Measurements from ENCODE around the gene SH3BP5L.
A peak's percentile ranks its signal among the peaks of the same experiment; 100 is the strongest.

SH3BP5L gene

GRCh38 chr1:248817065-248817464 is 8.7 kb downstream of the SH3BP5L start:
- H3K9me3 ChIP-seq (ENCODE audit: control insufficient read depth in 2 of 2, low read length in 2 of 2) = no peaks in the 10 kb centered on the region
- H3K27ac ChIP-seq (ENCODE audit: low read length) = no peak overlapping the region
- no peak overlapping the region for H3K4me3 ChIP-seq (ENCODE audit: low read length in 2 of 2)
- peaks cover 41 to 57% of the 10 kb centered on the region in 2 donors for H3K36me3 ChIP-seq (ENCODE audit: control insufficient read depth in 2 of 2, insufficient read depth in 2 of 2, low read length in 2 of 2)
- H3K27me3 ChIP-seq (ENCODE audit: control insufficient read depth in 1 of 2, insufficient read depth in 2 of 2, low read length in 2 of 2) = no peaks in the 10 kb centered on the region
- H3K9ac ChIP-seq (ENCODE audit: low read length in 2 of 2) = no peak overlapping the region
- peaks cover 24% of the 10 kb centered on the region for H3K4me1 ChIP-seq (ENCODE audit: control insufficient read depth, insufficient read depth, low read length)

GRCh38 chr1:248816042-248816851 is 9.5 kb downstream of the SH3BP5L start:
- Histone ChIP-seq H3K36me3 (ENCODE audit: control insufficient read depth in 2 of 2, insufficient read depth in 2 of 2, low read length in 2 of 2) (peaks cover 41 to 58% of the 10 kb centered on the region in 2 donors), H3K27ac (ENCODE audit: low read length) (no peak overlapping the region)

GRCh38 chr1:248815407-248816034 is 10.2 kb downstream of the SH3BP5L start:
- Histone ChIP-seq H3K4me3 (ENCODE audit: low read length in 2 of 2) (no peak overlapping the region), H3K27ac (ENCODE audit: low read length) (no peak overlapping the region), H3K9ac (ENCODE audit: low read length in 2 of 2) (no peak overlapping the region), H3K27me3 (ENCODE audit: control insufficient read depth in 1 of 2, insufficient read depth in 2 of 2, low read length in 2 of 2) (no peaks in the 10 kb centered on the region), H3K9me3 (ENCODE audit: control insufficient read depth in 2 of 2, low read length in 2 of 2) (no peaks in the 10 kb centered on the region), H3K36me3 (ENCODE audit: control insufficient read depth in 2 of 2, insufficient read depth in 2 of 2, low read length in 2 of 2) (peaks cover 36 to 53% of the 10 kb centered on the region in 2 donors), H3K4me1 (ENCODE audit: control insufficient read depth, insufficient read depth, low read length) (peaks cover 15% of the 10 kb centered on the region)

More at GRCh38 chr1:248816042-248816851, 9.5 kb downstream of the SH3BP5L start:
- Histone ChIP-seq H3K9ac (ENCODE audit: low read length in 2 of 2) (no peak overlapping the region), H3K4me3 (ENCODE audit: low read length in 2 of 2) (no peak overlapping the region), H3K4me1 (ENCODE audit: control insufficient read depth, insufficient read depth, low read length) (peaks cover 17% of the 10 kb centered on the region), H3K27me3 (ENCODE audit: control insufficient read depth in 1 of 2, insufficient read depth in 2 of 2, low read length in 2 of 2) (no peaks in the 10 kb centered on the region), H3K9me3 (ENCODE audit: control insufficient read depth in 2 of 2, low read length in 2 of 2) (no peaks in the 10 kb centered on the region)

- H3K9me3 ChIP-seq (ENCODE audit: control insufficient read depth in 2 of 2, low read length in 2 of 2) = no peaks in the 10 kb centered on the region
- no peak overlapping the region for H3K9ac ChIP-seq (ENCODE audit: low read length in 2 of 2)
- no peak overlapping the region for H3K27ac ChIP-seq (ENCODE audit: low read length)
- no peaks in the 10 kb centered on the region for H3K27me3 ChIP-seq (ENCODE audit: control insufficient read depth in 1 of 2, insufficient read depth in 2 of 2, low read length in 2 of 2)
- H3K4me3 ChIP-seq (ENCODE audit: low read length in 2 of 2) = no peak overlapping the region
- peaks cover 10% of the 10 kb centered on the region for H3K4me1 ChIP-seq (ENCODE audit: control insufficient read depth, insufficient read depth, low read length)
- H3K36me3 ChIP-seq (ENCODE audit: control insufficient read depth in 2 of 2, insufficient read depth in 2 of 2, low read length in 2 of 2) = peaks cover 33 to 47% of the 10 kb centered on the region in 2 donors
Measured at GRCh38 chr1:248814351-248814750, 11.4 kb downstream of the SH3BP5L start.

DNA sequence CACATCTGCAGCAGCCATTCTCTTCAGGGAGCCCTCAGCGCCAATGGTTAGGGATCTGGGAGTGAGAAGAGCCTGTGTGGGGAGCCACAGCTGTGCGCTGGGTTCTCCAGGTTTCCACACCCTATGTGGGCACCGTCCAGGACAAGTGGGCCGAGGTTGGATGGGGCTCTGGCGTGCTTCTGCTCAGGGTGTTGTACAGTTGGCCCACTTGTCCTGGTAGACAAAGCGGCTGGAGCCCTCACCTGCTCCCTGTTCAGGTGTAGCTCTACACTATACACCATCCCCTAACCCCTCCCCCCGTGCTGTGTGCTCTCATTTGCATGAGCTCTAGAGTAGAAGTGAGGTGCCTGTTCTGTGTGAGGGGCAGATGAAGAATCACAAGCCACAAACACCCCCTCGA is 12.2 kb downstream of the SH3BP5L start:
- Histone ChIP-seq H3K4me1 (ENCODE audit: control insufficient read depth, insufficient read depth, low read length) (peaks cover 5% of the 10 kb centered on the region), H3K4me3 (ENCODE audit: low read length in 2 of 2) (no peak overlapping the region), H3K27me3 (ENCODE audit: control insufficient read depth in 1 of 2, insufficient read depth in 2 of 2, low read length in 2 of 2) (no peaks in the 10 kb centered on the region), H3K36me3 (ENCODE audit: control insufficient read depth in 2 of 2, insufficient read depth in 2 of 2, low read length in 2 of 2) (peaks cover 33 to 47% of the 10 kb centered on the region in 2 donors), H3K27ac (ENCODE audit: low read length) (no peak overlapping the region), H3K9ac (ENCODE audit: low read length in 2 of 2) (no peak overlapping the region), H3K9me3 (ENCODE audit: control insufficient read depth in 2 of 2, low read length in 2 of 2) (no peaks in the 10 kb centered on the region)

GRCh38 chr1:248812736-248813425 is 12.8 kb downstream of the SH3BP5L start:
- Histone ChIP-seq H3K9me3 (ENCODE audit: control insufficient read depth in 2 of 2, low read length in 2 of 2) (no peaks in the 10 kb centered on the region), H3K27ac (ENCODE audit: low read length) (no peak overlapping the region), H3K9ac (ENCODE audit: low read length in 2 of 2) (no peak overlapping the region), H3K4me3 (ENCODE audit: low read length in 2 of 2) (no peak overlapping the region), H3K4me1 (ENCODE audit: control insufficient read depth, insufficient read depth, low read length) (peaks cover 5% of the 10 kb centered on the region), H3K27me3 (ENCODE audit: control insufficient read depth in 1 of 2, insufficient read depth in 2 of 2, low read length in 2 of 2) (no peaks in the 10 kb centered on the region), H3K36me3 (ENCODE audit: control insufficient read depth in 2 of 2, insufficient read depth in 2 of 2, low read length in 2 of 2) (peaks cover 33 to 47% of the 10 kb centered on the region in 2 donors)

- H3K27me3 ChIP-seq (ENCODE audit: control insufficient read depth in 1 of 2, insufficient read depth in 2 of 2, low read length in 2 of 2) = no peaks in the 10 kb centered on the region
- H3K4me1 ChIP-seq (ENCODE audit: control insufficient read depth, insufficient read depth, low read length) = peaks cover 8% of the 10 kb centered on the region
- H3K27ac ChIP-seq (ENCODE audit: low read length) = no peak overlapping the region
- peaks cover 33 to 43% of the 10 kb centered on the region in 2 donors for H3K36me3 ChIP-seq (ENCODE audit: control insufficient read depth in 2 of 2, insufficient read depth in 2 of 2, low read length in 2 of 2)
- no peak overlapping the region for H3K9ac ChIP-seq (ENCODE audit: low read length in 2 of 2)
- no peak overlapping the region for H3K4me3 ChIP-seq (ENCODE audit: low read length in 2 of 2)
- H3K9me3 ChIP-seq (ENCODE audit: control insufficient read depth in 2 of 2, low read length in 2 of 2) = no peaks in the 10 kb centered on the region
Measured at GRCh38 chr1:248811514-248812490, 13.9 kb downstream of the SH3BP5L start.

DNA sequence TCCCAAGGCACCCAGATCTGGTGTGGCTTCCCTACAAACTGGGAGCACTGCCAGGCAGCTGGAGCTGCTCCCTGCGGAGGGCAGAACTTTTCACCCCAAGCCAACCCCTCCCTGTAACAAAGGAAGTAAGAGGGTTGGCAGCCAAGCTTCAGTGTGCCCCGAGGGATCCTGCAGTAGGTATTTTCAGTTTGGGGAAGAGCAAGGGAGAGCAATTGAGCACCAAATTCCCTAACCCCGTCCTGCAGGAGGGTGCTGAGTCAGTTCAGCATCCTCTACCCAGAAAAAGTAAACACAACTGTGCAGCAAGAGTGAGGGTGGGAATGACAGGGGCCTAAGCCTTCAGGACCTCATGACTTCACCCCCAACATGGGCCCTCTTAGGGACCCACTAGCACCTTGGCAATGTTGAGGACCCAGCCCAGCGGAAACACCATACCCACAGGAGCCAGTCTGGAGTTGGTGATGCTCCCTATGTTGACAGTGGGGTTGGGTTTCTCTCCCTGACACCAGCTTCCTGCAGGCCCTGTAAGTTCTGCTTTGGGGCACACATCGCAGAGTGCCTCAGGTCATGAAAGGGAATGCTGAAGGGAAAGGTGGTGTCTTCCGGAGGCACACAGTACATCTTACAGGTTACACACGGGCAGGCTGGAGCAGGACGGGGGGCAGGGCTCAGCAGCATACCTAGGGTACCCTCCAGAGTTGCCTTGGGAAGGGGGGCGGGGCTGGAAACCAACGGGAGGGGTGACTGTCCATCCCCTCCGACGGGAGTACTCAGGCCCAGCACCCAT is 14.8 kb downstream of the SH3BP5L start:
- peaks cover 26 to 38% of the 10 kb centered on the region in 2 donors for H3K36me3 ChIP-seq (ENCODE audit: control insufficient read depth in 2 of 2, insufficient read depth in 2 of 2, low read length in 2 of 2)
- H3K27me3 ChIP-seq (ENCODE audit: control insufficient read depth in 1 of 2, insufficient read depth in 2 of 2, low read length in 2 of 2) = no peaks in the 10 kb centered on the region
- no peak overlapping the region for H3K27ac ChIP-seq (ENCODE audit: low read length)
- H3K4me3 ChIP-seq (ENCODE audit: low read length in 2 of 2) = peak overlapping the region in 1 of 2 donors; percentile 3
- H3K9me3 ChIP-seq (ENCODE audit: control insufficient read depth in 2 of 2, low read length in 2 of 2) = no peaks in the 10 kb centered on the region
- H3K4me1 ChIP-seq (ENCODE audit: control insufficient read depth, insufficient read depth, low read length) = peaks cover 8% of the 10 kb centered on the region
- no peak overlapping the region for H3K9ac ChIP-seq (ENCODE audit: low read length in 2 of 2)

DNA sequence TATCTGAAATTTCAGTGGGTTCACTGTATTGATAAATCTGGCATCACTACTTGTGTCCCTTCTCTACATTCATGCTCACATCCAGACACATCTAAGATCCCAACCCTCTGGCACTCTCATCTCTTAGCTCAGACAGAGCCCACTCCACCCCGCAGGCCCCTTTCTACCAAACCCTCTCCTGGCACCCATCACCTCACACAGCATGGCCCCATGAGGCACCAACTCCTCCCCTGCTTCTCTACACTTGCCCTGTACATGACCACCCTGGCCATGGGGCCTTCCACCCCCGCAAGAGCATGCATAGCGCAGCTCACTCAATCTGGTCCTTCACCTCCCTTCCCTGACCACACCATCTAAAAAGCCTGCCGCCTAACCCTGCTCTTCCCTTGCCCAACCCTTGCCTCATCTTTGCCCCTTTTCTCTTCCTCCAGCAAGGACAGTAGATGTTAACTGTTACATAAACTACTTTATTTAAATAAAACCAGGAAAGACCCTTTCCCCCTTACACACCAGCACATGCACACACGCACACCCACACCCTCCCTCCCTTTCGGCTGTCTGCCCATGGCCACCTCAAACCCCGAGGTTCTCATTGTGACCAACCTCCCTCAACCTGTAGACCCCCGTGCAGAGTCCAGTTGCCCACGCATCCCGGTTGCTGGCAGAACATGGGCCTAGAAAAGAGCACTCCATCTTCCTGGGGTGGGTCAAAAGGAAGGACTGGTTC is 15.6 kb downstream of the SH3BP5L start:
- Histone ChIP-seq H3K4me1 (ENCODE audit: control insufficient read depth, insufficient read depth, low read length) (peaks cover 8% of the 10 kb centered on the region), H3K27ac (ENCODE audit: low read length) (no peak overlapping the region), H3K9ac (ENCODE audit: low read length in 2 of 2) (no peak overlapping the region), H3K27me3 (ENCODE audit: control insufficient read depth in 1 of 2, insufficient read depth in 2 of 2, low read length in 2 of 2) (no peaks in the 10 kb centered on the region), H3K4me3 (ENCODE audit: low read length in 2 of 2) (no peak overlapping the region), H3K36me3 (ENCODE audit: control insufficient read depth in 2 of 2, insufficient read depth in 2 of 2, low read length in 2 of 2) (peaks cover 19 to 32% of the 10 kb centered on the region in 2 donors), H3K9me3 (ENCODE audit: control insufficient read depth in 2 of 2, low read length in 2 of 2) (no peaks in the 10 kb centered on the region)
